HG02973 (cell line): ENCODE data around the gene ZNF518B.

Source experiments
- ATAC-seq: cut with Tn5 transposase; IDR thresholded peaks from one replicate; pipeline ENCODE4 v1.9.1; 2021; ENCODE audit warnings: moderate library complexity; ENCODE audit not compliant: unreplicated experiment

The ZNF518B gene

DNA sequence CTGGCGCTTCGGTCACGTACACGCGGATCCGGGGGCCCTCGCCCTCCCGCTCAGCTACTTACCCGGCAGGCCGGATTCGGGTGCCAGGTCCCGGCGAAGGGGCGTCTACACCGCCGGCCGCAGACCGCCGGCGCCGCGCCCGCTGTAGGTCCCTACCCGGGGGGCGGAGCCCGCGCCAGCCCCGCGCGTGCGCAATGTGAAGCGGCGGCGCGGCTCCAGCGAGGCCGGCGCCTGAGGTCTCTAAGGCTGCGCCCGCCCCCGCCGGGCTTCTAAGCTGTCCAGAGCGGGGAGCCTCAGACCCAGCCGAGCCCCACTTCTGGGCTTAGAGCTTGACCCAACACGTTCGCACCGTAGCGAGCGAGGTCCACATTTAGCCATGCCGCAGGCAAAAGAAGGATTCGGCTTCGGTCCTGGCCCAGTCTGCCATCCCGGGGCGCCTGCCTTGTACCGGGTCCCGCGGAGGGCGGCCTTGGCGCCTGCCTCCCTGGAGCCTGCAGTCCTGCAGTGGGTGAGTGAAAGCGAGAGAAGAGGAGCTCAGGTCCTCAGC lies at the start of gene ZNF518B:
Gene ZNF518B, minus strand, starts transcription at position 172 of the 547 bp plus-strand sequence. CDS start 11,098 bp downstream, outside the sequence.
- ATAC-seq: peak; percentile 67

- ATAC-seq: no peak
Measured at GRCh38 chr4:10506077-10506476, 48.9 kb upstream of the ZNF518B start.

DNA sequence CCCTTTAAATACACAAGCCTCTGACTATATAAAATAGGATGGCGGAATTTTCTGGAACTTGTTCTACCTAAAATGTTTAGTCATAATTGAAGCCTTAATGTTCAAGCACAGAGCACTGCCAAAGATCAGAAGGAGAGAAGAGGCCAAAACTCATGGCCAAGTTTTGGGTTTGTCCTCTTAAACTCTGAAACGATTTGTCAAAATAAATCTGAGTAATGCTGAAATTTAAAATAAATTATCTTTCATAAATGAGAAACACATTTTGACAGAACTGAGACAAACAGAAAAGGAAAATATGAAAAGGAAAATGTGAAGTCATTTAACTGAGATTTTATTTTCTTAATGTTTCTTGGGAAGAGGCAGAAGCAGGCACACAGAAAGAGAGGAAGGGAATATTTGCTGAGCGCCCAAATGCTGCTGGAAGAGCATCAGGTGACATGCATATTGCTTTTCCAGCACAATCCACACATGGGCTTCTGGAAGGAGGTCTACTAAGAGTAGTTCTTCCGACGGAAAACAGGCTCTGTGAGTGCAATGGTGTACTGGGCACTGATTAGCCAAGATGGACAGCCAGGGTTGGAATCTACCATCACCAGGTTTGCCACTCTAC lies 47.4 kb upstream of the ZNF518B start:
- ATAC-seq: no peak

GRCh38 chr4:10502717-10503116 lies 45.5 kb upstream of the ZNF518B start:
- ATAC-seq: no peak

DNA sequence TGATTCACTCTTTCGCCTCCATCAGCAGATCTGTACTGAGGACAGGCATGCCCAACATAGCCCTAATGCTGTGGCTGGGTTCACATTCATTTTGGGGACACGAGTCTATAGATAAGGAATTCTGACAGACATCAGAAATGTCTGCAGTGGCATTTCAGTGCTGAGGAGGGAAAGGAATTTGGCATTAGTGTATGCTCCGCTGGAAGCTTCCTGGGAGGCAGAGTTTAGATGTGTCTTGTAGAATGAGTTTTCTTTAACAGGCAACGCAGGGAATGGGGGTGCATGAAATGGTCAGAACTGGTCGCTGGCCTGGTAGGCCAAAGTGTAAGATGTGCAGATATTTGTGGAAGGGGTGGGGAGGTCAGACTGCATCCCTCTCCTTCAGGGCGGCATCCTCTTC lies 43.5 kb upstream of the ZNF518B start:
- ATAC-seq: no peak

DNA sequence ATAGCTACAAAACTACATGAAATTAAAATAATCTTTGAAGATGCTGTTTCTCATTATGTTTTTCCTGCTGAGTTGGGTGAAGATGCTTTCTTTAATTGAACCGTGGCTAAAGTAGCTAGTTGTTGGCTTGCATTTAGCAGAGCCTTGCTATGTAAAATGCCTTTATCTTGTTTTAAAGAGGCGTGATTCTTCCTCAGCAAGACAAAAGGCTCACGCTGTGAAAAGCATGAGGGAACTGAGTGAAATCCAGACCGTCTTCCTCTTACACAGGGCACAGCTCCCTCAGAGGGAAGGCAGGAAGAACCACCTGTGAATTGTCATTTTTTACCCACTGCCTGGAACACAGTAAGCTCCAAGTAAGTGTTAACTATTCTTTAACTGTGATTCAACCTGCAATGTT lies 39.0 kb upstream of the ZNF518B start:
- no peak for ATAC-seq

- no peak for ATAC-seq
Measured at GRCh38 chr4:10495651-10496050, 38.4 kb upstream of the ZNF518B start.

DNA sequence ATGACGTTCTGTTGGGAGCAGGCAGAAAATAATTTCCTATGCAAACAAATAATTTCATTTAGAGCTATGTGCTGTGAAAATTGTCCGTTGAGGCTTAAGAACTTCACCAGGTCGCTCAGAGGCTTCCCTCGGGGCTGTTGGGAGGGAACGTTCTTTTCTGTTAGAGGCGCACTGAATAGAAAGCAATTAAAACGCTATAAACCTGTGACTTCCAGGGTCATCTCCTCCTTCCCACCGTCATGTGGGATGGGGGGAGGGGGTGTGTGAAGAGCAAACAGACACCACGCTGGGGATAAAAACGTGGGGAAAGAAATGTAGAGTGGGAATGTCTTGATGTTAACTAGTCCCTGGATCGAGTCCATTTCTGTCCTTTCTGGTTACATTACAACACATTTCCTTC lies 35.2 kb upstream of the ZNF518B start:
- ATAC-seq: no peak

DNA sequence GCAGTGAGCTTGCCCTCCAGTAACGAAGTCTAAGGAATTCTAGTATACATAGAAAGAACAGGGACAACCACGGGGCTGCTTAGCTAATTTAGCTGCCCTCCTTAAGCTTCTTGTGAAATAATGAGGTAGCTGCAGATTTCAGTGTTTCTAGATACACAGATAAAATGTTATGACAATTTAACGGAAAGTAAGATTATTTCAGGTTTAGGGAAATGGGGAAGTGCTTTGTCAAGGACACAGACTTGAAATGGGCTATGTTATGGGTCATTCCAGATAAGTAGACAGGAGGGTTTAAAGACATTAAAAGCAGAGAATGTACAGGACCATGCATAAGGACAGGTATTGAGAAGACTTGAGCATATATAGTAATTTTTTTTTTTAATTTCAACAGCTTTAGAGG lies 34.2 kb upstream of the ZNF518B start:
- ATAC-seq: no peak

- ATAC-seq: no peak
Measured at GRCh38 chr4:10490996-10491395, 33.8 kb upstream of the ZNF518B start.

- ATAC-seq: no peak
Measured at GRCh38 chr4:10482913-10483312, 25.7 kb upstream of the ZNF518B start.

DNA sequence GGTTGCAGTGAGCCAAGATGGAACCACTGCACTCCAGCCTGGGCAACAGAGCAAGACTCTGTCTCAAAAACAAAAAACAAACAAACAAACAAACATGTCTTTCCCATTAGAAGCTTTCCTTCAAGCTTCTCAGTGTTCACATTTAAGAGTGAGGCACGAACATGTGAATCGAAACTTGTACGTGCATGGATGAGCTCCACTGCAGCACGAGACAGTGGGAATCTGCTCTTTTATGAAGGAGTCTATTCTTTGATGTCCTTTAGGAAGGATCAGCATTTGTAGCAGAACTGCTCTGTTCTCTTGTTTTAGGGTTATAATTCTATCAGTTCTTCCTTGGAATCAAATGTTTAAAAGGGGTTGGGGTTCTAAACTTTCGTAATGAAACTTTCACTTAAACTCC lies 23.4 kb upstream of the ZNF518B start:
- no peak for ATAC-seq

GRCh38 chr4:10478621-10479020 lies 21.4 kb upstream of the ZNF518B start:
- no peak for ATAC-seq

GRCh38 chr4:10470505-10470904 lies 13.3 kb upstream of the ZNF518B start:
- ATAC-seq: no peak

DNA sequence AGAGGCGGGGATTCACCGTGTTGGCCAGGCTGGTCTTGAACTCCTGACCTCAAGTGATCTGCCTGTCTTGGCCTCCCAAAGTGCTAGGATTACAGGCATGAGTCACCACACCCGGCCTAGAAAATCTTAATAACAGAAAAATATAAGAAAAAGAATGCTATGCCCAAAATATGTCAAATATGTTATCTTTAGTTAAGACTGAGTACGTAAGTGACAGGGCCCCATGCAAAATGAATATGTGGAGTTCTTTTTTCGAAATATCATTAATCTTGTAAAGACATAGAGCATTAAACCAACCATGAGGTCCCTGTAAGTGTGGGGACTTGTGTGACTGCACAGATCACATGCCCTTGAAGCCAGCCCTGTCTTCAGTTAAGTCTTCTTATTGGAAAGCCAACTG lies 8.9 kb upstream of the ZNF518B start:
- ATAC-seq: no peak

DNA sequence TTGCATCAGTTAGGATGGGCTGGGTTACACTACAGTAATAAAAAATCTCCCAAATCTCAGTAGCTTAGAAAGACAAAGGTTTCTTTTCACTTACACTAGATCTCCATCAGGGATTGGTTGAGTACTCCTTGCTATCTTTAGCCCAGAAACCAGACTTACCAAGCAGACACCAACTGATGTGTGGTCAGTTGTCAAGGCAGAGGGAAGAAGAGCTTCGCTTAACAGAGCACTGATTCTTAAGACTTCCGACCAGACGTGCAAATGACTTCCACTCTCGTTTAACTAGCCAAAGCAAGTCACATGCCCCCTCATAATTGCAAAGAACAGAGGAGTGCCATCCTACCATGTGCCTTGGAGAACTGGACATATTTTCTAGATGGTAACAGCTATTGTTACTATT lies 5.7 kb upstream of the ZNF518B start:
- ATAC-seq: no peak

DNA sequence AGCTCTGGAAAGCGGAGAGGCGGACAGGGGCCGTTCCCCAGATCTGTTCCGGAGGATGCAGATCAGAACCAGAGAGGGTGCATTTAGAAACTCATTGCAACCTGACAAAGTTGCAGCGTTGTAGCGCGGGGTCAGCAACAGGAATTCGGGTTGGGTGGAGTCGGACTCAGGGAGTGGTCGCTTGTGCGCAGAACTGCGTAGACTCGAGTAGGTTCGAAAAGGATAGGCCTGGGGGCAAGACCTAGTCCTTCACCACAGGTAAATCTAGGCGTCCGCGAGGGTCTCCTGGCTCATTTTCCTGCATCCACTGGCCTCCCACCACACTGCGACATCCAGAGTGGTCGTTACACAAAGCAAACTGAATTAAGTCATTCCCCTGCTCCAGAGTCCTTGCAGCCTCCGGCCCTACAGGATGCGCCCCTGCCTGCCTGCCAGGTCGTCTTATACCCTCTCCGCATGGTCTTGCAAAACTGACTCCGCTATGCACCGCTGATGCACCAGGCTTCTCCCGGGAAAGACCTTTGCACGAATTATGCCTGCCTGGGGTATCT lies 4.7 kb upstream of the ZNF518B start:
- ATAC-seq: no peak

GRCh38 chr4:10461091-10461849 lies 4.0 kb upstream of the ZNF518B start:
- ATAC-seq: peak; percentile 73

DNA sequence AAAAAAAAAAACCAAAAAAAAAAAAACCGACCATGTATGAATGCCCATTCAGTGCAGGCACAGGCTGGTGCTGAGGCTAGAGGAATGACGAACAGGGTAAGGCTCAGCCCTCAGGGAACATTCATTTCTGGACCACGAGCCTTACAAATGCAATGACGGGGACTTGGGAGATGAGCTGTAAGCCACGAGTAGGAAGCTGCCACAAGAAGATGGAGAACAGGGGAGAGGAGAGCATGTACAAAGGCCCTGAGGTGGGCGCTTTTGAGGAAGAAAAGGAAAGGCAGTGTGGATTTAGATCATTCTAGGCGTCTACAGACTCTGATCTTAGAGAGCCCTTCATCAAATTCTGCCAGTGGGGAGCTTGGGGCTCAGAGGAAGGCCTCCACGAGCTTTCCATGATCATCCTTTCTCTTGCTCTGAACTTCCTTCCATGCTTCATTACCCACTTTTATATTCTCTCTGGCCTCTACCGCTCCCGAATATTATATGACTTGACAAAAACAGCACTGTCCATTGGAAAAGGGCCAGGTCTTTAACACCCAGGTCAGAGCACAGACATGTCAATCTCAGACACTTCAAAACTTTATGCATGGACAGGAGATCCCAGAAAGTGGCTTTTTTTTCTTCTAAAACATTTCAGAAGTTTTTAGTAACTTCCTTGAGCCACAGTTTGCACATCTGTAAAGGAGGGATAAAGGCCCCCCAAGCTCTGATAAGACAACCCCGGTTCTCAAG lies 3.3 kb upstream of the ZNF518B start:
- no peak for ATAC-seq

DNA sequence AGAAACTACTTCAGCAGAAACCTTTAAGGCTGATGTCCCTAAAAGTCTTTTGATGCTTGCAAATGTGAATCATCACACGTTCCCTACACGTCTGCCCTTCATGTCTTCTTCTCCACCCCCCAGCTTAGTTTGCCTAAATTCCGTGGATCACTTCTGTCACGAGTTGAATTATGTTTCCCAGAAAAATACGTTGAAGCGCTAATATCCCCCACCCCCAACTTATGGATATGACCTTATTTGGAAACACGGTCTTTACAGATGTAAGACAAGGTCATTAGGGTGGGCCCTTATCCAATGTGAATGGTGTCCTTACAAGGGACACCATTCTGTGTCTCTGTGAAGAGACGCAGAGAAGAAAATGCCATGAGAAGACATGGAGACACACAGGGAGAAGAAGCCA lies 2.1 kb upstream of the ZNF518B start:
- ATAC-seq: no peak

DNA sequence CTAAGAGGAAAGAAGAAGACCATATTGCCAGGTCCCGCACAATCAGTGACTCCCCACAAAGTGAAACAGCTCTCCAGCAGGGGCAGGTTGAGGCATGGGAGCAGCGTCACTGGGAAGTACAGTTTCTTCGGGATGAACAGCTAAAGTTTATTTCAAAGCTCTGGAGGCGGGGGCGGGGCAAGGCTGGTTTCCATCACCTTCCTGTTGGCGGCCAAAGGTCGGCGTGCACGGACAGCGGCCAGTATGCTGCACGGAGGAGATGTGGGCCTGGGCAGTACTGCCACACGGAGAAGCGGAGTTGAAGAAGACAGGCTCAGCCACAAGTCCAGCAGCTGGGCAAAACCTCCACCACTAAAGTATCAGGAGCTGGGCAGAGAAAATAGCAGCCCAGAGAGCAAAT lies 951 bp upstream of the ZNF518B start:
- ATAC-seq: no peak
